HL-60 (cell line): ENCODE measurements around the gene COX10.

Source experiments
- DNase-seq, 2 experiments: peaks; one replicate each; pipeline ENCODE4 v3.0.0-alpha.2; 2010 to 2020; ENCODE audit warnings: low read depth in 1 of 2, low spot score in 1 of 2
- H3K27ac ChIP-seq: fragments of 250-450 bp; sonication (Bioruptor Pico); replicated peaks from 2 replicates; pipeline ENCODE4 v1.5.1; 2020; ENCODE audit warnings: mild to moderate bottlenecking, moderate library complexity
- H3K27me3 ChIP-seq: fragments of 250-450 bp; sonication (Bioruptor Pico); 2 replicates; pipeline ENCODE4 v1.5.1; 2021; ENCODE audit warnings: mild to moderate bottlenecking, moderate library complexity; ENCODE audit not compliant: insufficient read depth, poor library complexity, severe bottlenecking
- H3K4me3 ChIP-seq: replicated peaks from 2 replicates; pipeline ENCODE4 v1.5.1; 2011; ENCODE audit warnings: mild to moderate bottlenecking, control low read depth, low read length; ENCODE audit not compliant: insufficient read depth
- GABPA ChIP-seq: IDR thresholded peaks from 2 replicates; pipeline ENCODE4 v1.6.1; 2012; ENCODE audit warnings: low read depth
- POLR2AphosphoS5 ChIP-seq: IDR thresholded peaks from 2 replicates; pipeline ENCODE4 v1.6.1; 2012; ENCODE audit warnings: low read depth
- REST ChIP-seq: IDR thresholded peaks from 2 replicates; pipeline ENCODE4 v1.6.1; 2012; ENCODE audit warnings: low read depth; ENCODE audit not compliant: insufficient replicate concordance
- SPI1 ChIP-seq: IDR thresholded peaks from 2 replicates; pipeline ENCODE4 v1.6.1; 2012; ENCODE audit warnings: low read depth, mild to moderate bottlenecking, borderline replicate concordance
- TF ChIP-seq, protein P1 (sequence below): IDR thresholded peaks from one replicate; pipeline ENCODE4 v1.5.1; 2011; ENCODE audit warnings: low read length, control low read depth, inconsistent platforms; ENCODE audit not compliant: insufficient read depth

Gene COX10

GRCh38 chr17:14048169-14048568 lies 21.1 kb upstream of the COX10 start:
- Histone ChIP-seq H3K27me3 (no peaks in the 10 kb centered on the region), H3K4me3 (no peak overlapping the region), H3K27ac (no peak overlapping the region)
- TF ChIP-seq SPI1 = no peak
- TF ChIP-seq POLR2AphosphoS5 = no peak
- TF ChIP-seq REST = no peak
- no peak for TF ChIP-seq GABPA
- TF ChIP-seq, protein P1, sequence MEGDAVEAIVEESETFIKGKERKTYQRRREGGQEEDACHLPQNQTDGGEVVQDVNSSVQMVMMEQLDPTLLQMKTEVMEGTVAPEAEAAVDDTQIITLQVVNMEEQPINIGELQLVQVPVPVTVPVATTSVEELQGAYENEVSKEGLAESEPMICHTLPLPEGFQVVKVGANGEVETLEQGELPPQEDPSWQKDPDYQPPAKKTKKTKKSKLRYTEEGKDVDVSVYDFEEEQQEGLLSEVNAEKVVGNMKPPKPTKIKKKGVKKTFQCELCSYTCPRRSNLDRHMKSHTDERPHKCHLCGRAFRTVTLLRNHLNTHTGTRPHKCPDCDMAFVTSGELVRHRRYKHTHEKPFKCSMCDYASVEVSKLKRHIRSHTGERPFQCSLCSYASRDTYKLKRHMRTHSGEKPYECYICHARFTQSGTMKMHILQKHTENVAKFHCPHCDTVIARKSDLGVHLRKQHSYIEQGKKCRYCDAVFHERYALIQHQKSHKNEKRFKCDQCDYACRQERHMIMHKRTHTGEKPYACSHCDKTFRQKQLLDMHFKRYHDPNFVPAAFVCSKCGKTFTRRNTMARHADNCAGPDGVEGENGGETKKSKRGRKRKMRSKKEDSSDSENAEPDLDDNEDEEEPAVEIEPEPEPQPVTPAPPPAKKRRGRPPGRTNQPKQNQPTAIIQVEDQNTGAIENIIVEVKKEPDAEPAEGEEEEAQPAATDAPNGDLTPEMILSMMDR = no peak
- no peak for DNase-seq

DNA sequence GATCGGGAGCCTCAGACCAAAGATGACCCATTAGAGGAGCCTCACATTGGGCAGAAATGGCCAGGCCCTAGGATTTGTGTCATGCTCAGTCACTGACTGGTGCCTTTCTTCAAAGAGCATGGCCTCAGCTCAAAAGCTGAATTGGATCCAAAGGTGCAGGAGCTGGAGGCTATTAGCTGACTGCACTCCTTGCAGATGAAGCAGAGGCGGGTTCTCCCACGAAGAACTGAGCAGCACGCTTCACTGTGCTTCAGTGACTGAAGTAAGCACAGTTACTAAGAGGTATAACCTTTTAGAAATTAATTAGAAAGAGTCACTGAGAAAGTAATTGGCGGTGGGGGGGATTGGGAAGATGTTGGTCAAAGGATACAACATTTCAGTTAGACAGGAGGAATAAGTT lies 18.7 kb upstream of the COX10 start:
- no peaks in the 10 kb centered on the region for H3K27me3 ChIP-seq
- H3K27ac ChIP-seq = no peak overlapping the region
- TF ChIP-seq REST (no peak), SPI1 (no peak), POLR2AphosphoS5 (no peak), GABPA (no peak)
- TF ChIP-seq, protein P1 = no peak
- H3K4me3 ChIP-seq = no peak overlapping the region
- no peak for DNase-seq

GRCh38 chr17:14051692-14052091 lies 17.6 kb upstream of the COX10 start:
- no peak for DNase-seq
- Histone ChIP-seq H3K4me3 (no peak overlapping the region), H3K27me3 (no peaks in the 10 kb centered on the region), H3K27ac (no peak overlapping the region)
- TF ChIP-seq POLR2AphosphoS5 (no peak), SPI1 (no peak), GABPA (no peak), REST (no peak)
- TF ChIP-seq, protein P1 = no peak
